HG02759 (cell line): ENCODE results near the gene ROBO3.

Experiments
- ATAC-seq: cut with Tn5 transposase; IDR thresholded peaks from one replicate; pipeline ENCODE4 v1.9.1; 2021; ENCODE audit warnings: mild to moderate bottlenecking, moderate library complexity; ENCODE audit not compliant: unreplicated experiment

ROBO3 gene

DNA sequence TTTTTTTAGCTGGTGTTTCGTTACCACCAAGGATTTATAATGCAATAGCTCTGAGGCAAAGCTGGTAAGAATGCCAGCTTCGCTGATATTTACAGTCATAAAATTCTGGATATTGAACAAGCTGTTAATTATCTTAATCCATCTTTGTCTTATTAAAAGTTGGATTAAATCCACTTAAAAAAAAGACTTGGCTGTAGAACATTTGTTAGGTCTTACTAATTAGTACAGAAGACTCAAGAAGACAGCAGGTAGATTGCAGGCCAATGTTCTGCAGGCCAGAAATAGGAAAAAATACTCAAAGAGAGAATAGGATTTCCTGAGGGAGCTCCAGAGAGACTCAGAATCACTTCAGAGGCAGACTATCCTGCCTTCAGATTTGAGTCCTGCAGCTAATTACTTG lies 24.9 kb downstream of the ROBO3 start:
- ATAC-seq: no peak

DNA sequence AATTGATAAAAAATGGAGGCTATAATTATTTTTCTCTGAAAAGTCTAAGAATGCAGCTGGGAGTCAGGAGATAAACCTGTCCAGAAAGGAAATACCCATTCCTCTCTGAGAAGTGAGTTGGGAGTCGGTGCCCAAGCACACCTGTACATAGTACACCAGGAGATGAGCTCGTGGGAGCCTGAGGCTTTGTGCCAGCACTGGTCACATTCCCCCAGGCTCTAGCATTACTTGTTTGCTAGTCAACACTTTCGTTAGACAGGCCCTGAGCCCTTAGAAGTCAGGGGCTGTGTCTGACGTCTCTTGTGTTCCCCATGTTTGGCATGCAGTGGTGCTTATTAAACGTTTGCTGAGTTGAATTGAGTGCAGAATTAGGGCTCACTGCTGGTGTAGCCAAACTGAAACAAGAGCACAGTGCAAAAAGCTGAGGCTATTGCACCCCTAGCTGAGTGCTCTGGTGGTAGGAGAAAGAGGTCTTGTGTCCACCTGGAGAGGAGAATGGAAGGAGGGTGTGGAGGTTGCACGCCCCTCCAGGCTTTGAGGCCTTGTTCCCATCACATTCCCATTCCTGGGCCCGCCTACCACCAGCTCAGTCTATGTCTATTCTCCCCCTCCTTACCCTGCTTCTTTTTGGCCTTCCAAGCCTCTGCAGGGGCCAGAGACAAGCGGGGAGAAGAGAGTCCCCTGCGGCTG lies 25.6 kb downstream of the ROBO3 start:
- no peak for ATAC-seq

DNA sequence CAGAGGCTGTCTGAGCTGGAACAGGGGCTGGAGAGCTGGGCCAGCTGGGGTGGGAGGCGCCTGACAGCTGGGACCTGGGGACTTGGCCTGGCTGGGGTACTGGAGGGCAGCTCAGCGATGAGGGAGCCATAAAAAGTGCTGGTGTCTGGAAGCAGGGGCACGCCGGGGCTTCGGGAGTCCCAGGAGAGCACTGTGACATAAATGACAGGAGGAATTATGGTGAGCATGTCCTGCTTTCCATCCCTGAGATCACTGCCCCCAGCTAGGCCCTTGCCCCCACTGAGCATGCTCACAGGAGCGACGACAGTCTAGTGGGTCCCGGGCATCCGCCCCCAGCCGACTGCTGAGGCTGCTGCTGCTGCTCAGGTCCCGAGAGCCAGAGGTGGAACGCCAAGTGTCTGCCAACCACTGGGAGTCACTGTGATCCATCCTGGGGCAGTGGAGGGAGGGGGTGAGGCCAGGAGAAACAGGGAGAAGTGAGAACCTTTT lies 26.2 kb downstream of the ROBO3 start:
- no peak for ATAC-seq

DNA sequence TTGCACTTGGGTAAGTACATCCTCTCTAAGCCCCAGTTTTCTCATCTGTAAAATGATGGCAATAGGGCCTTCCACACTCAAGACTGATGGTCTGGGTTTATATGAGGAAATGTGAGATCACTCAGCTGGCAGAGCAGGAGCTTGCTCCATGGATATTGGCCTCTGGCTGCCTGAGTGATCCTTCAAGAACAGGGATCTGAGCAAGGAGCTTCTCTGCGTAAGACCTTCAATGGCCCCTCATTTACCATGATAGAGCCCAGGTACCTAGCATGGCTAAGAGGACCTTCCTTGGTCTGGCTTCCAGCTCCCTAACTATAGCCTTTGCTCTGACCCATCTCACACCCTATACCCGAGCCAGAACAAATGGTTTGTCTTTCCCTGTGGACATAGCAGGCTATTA lies 26.9 kb downstream of the ROBO3 start:
- no peak for ATAC-seq

DNA sequence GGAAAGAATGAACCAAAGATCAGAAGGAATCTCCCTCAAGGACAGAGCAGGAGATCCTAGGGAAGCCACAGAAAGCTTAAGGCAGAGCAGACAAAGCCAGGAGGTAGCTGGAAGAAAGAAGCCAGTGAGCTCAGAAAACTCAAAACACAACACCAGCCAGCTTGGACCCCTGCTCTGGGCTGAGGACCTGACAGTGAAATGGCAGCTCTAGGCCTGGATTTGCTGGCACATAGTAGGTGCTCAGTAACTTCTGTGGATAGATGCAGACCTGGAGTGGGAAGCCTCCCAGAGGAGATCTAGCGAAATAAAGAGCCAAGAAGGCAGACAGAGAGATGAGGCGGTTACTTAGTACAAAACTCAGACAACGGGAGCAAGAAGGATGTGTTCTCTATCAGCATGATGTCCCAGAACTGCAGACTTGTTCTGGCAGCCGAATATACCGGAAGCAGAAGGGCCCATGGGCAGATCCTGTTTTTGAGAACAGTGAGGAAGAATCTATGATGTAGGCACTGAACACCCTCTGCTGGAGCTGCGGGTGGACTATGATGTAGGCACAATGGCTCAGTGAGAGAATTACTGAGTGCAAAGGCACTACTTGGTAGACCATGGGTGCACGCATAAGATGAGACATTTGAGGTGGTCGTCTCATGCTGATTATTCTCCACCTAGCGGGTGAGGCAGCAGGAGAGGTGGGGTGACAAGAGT lies 27.7 kb downstream of the ROBO3 start:
- no peak for ATAC-seq

DNA sequence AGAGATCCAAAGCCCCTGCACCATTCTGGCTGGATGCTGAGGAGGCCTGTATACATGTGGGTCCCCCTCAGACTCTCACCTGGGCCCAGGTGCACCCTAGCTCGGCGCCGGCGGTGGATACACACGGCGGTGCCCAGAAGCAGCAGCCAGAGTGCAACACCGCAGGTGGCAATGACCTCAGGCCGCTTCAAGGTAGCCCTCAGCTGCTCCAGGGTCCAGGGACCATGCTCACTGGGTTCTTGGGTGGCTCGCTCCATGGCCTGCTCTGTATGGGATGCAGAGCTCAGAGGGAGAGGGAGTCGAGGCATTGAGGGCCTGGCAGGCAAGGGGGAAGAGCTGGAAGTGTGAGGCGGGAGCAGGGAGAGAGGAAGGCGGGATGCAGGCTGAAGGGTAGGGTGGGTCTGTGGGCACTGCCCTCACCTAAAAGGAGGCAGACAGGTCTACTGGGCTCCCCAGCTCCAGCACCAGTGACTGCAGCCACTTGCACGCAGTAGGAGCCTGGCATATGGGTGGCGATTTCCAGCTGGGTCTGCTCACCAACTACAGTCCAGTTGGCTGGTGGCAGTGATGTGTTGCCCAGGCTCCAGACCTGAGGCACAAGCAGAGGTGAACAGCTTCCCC lies 28.7 kb downstream of the ROBO3 start:
- no peak for ATAC-seq

DNA sequence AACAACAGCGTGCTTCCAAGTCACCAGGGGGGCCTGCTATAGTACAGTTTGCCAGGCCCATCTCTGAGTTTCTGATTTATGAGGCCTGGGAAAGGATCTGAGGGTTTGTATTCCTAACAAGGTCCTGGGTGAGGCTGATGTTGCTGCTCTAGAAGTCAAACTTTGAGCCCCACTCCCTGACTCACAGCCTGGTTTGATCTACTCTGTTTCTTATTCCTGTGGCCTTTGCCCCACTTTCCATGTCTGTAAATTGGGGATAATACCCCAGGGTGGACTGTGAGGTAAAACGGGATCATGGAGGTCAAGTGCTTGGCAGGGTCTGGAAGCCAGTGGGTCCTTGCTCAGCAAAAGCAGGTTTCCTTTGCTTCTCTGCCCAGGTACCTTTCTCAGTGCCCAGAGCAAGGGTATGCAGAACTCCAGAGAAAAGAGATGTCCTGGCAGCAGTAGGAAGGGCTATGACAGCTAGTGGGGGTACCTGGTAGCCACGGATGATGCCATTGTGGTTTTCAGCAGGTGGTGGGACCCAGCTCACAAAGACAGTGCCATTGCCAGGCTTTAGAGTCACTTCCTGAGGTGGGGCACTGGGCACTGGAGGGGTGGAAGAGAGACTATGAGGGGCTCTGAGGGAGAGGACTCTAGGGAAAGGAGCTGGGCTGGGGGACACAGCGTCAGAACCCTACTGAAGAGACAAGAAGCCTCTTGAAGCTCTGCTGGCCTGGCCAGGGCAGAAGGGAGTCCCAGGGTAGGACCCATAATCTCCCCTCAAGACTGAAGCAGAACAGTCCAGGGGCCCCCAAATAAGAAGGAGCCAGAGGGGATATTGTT lies 29.6 kb downstream of the ROBO3 start:
- no peak for ATAC-seq

DNA sequence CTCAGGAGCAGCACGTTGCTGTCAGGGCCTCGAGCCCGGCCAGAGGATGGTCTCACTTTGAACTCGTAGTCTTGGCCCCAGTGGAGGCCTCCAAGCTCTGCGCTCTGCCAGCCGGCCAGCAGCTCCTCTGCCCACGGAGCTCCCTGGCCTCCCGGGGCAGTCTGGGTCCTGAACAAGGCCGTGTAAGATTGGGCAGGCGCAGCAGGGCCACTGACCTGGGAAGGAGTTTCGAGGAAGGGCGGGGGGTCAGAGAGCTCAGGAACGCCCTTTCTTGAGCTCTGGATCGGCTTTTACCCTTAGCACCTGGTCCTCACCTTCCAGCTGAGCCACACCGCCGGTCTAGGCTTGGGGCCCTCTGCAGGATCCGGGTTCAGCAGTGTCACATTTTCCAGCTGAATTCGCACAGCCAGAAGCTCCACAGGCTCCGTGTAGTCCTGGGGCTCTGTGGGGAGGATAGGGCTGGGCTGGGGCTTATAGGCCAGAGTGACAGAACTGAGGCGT lies 30.3 kb downstream of the ROBO3 start:
- no peak for ATAC-seq

DNA sequence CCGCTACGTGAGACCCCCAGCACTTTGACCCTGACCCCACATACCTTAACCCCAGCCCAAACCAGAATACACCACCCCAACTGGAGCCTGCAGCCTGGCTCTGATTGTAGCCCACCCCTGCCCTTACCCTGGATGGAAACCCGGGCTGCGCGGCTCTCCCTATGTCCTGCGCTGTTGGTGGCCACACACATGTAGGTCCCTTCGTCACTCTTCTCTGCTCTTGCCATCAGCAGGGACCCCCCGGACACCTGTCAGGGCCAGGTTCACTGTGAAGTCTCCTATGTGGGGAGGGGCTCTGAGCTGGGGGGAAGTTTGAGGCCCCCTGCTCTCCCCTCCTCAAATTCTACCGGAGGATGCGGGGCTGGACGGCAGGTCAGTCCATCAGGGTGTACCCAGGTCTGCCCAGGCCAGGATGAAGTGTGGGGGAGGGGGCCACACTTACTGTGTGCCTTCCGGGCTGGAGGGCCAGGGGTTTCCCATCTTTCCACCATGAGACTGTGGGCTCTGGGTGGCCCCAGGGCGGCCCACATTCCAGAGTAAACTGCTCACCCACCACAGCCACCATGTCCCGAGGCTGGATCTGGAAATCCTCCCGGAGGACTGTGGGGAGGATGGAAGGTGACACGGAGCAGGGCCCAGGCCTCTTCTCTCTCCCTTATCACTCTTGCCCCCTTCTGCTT lies 31.0 kb downstream of the ROBO3 start:
- no peak for ATAC-seq

DNA sequence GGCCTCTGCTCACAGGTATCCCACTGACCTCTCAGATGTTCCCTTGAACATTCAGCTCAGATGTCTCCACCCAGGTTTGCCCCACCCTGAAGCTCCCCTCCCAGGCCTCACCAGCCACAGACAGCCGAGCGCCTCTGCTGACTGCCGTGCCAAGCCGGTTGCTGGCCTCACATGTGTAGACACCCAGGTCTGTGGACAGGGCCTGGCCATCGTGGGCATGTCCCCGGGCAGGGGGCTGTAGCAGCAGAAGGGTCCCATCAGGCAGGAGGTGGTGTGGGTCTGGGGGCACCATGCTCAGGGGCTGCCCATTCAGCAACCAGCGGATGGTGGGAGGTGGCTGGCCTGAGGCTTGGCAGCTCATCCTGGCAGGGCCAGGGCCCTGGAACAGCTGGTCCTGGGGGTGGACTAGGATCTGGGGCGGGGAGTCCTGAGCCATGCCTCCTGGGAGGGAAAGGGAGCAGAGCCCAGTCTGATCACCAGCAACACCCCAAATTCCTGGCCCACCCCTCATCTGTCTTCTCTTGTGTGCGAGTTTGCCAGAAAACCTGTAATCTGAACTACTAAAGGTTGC lies 31.7 kb downstream of the ROBO3 start:
- no peak for ATAC-seq

DNA sequence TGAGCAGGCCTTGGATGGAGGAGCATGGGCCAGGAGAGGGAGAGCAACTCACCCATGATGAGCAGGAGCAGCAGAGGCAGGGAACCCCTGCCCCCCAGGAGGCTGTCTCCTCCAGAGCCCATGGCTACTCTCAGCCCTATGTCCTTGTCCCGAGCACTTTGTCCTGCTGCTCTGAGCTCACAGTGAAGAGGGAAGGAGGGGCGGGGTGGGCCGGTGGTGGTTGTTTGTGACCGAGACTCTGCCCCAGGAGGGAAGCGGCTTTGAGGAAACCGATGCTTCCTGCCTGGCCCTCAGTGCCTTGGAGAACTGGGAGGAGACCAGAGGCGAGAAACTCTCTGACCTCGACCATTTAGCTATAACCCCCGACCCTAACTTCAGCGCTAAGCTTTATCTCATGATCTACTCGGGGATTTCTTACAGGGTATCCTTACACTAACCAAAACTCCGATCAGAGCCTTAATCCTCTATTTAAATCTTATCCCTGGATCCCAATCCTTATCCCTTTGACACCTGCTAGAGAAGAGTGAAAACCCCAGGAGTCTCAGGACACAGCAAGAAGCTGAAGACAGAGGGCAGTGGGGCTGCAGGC lies 32.5 kb downstream of the ROBO3 start, which contains the start of gene ROBO4:
Gene ROBO4, minus strand, starts transcription at position 192 of the 589 bp plus-strand sequence. Its CDS starts 70 bp downstream, at position 122.
- ATAC-seq: no peak

DNA sequence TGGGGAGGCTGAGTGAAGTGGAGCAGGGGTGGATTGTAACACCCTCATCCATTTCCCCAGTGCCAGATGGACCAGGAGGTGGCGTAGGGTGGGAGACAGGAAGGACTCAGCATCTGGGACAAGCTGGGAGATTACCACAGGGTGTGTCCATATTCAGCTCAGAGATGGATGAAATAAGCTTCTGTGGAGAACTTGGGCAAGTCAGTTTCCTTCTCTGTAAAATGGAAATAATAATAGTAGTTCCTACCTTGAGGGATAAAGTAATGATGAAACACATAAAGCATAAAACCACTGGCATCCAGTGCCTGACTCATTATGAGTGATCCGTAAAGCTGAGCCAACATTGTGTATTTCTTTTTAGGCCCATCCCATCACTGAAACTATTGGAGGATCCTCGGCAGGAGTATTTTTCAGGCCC lies 33.0 kb downstream of the ROBO3 start:
- ATAC-seq: no peak

DNA sequence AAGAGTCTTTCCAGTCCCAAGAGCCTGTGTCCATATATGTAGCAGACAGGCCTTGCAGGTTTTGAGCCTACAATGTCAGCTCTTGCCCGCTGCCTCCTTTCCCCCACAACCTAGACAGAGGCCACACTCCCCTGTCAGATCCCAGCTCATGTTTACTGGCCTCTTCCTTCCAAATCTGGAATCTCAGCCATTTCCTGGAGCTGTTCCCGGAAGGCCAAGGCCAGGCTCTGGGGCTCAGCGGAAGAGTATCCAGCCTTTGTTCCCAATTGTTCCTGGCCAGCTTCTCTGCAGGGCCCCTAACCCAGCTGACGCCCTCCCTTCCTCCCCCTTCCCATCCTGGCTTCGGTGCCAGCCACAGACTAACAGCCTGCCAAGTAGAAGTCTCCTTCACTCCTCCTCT lies 33.5 kb downstream of the ROBO3 start:
- no peak for ATAC-seq

DNA sequence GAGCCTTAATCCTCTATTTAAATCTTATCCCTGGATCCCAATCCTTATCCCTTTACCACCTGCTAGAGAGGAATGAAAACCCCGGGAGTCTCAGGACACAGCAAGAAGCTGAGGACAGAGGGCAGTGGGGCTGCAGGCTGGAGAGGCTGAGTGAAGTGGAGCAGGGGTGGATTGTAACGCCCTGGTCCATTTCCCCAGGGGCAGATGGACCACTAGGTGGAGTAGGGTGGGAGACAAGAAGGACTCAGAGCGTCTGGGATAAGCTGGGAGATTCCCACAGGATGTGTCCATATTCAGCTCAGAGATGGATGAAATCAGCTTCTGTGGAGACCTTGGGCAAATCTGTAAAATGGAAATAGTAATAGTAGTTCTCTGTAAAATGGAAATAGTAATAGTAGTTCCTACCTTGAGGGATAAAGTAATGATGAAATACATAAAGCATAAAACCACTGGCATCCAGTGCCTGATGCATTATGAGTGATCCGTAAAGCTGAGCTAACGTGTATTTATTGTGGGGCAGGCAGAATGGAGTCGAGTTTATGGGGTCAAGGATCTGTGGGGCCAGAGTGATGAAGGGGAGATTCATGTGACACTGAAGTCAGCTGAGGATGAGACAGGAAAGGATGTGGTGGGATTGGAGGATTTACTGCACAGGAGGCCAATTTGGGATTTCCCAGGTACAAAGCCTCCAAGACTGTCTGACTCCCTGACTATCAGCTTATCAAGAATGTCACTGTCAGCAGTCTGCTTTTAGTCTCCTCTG lies 34.3 kb downstream of the ROBO3 start:
- no peak for ATAC-seq

DNA sequence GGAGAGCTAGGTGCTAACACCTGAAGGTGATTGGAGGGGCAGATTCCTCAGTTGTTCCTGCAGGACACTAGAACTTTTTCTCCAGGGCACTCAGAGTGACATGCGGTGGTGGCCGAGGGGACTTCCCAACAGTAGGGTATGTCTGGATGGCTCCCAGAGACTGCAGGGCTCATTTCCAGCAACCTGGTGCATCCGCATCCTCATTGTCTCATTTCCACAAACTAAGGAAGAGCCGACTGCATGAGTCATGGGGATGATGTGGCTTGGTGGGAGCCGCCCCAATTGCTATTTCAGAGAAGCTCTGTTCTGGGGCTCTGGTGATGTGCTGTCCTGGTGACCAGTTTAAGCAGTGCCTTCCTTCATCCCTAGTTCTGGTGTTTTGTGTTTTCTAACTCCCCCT lies 35.2 kb downstream of the ROBO3 start:
- ATAC-seq: no peak

DNA sequence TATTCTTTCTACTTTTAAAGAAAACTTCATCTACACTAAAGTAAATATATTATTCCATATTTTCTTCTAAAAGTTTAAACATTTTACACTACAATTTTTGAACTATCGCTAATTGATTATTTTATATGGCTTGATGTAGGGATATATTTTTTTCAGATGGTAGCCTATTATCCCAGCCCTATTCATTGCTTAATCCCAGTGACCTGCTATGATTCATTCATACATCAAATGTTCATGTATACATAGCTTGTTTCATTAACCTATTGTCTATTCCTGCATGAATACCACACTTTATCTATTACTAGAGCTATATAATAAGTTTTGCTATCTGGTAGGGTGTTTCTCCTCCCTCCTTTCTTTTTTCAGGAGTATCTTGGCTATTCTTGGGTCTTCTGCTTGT lies 37.4 kb downstream of the ROBO3 start:
- ATAC-seq: no peak

DNA sequence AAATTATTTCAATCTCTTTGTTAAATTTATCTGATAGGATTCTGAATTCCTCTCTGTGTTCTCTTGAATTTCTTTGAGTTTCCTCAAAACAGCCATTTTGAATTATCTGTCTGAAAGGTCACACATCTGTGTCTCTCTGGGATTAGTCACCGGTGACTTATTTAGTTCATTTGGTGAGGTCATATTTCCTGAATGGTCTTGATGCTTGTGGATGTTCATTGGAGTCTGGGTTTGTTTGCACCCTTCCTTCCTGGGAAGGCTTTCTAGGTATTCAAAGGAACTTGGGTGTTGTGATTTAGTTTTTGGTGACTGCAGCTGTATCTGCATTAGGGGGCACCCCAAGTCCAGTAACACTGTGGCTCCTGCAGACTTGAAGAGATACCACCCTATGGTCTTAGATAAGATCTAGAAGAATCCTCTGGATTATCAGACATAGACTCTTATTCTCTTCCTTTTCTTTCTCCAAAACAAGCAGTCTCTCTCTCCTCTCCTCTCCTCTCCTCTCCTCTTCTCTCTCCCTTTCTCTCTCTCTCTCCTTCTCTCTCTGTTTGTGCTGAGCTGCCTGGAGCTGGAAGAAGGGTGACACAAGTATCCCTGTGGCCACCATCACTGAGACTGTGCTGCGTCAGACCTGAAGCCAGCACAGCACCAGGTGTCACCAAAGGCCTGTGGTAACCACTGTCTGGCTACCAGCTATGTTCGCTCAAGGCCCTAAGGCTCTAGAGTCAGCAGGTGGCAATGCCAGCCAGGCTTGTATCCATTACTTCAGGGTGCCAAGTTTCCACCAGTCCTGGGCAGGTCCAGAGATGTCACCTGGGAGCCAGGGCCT lies 50.5 kb downstream of the ROBO3 start:
- ATAC-seq: no peak

DNA sequence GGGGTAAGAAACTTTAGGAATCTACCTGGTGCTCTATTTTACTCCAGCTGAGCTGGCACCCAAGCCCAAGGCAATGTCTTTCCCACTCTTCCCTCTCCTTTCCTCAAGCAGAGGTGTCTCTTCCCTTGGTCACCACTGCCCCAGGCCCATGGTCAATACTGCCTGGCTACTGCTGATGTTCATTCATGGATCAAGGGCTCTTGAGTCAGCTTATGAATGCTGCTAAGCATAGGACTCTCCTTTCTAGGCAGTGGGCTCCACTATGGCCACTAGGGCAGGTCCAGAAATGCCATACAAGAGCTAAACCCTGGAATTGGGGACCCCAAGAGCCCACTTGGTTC lies 51.1 kb downstream of the ROBO3 start:
- ATAC-seq: no peak
